Effector CD4-positive, alpha-beta T cell (primary cell): ENCODE data around the gene LRP1B.
"Not testable (repeated sequence)": the region's sequence is repeated elsewhere in the genome, so short reads cannot be mapped to it uniquely, and the experiment has no call there.

Experiments used
- DNase-seq: peaks from one replicate; pipeline ENCODE4 v3.0.0-alpha.2; 2020

Gene LRP1B

GRCh38 chr2:142100139-142100873, 30.5 kb downstream of the LRP1B start:
- no peak for DNase-seq

GRCh38 chr2:142097711-142098110, 33.1 kb downstream of the LRP1B start:
- DNase-seq, result no peak

- DNase-seq, result no peak
Observed at GRCh38 chr2:142095647-142096046, 35.2 kb downstream of the LRP1B start.

- no peak for DNase-seq
Observed at GRCh38 chr2:142094233-142094632, 36.6 kb downstream of the LRP1B start.

- no peak for DNase-seq
Observed at GRCh38 chr2:142088058-142088568, 42.7 kb downstream of the LRP1B start.

GRCh38 chr2:142087585-142087984, 43.2 kb downstream of the LRP1B start:
- DNase-seq, result not testable (repeated sequence)

GRCh38 chr2:142082368-142082767, 48.4 kb downstream of the LRP1B start:
- DNase-seq, result no peak

- DNase-seq, result no peak
Observed at GRCh38 chr2:142076317-142076716, 54.5 kb downstream of the LRP1B start.

GRCh38 chr2:142075826-142076225, 55.0 kb downstream of the LRP1B start:
- DNase-seq, result no peak

- DNase-seq, result no peak
Observed at GRCh38 chr2:142069251-142069888, 61.4 kb downstream of the LRP1B start.

GRCh38 chr2:142065700-142066099, 65.1 kb downstream of the LRP1B start:
- no peak for DNase-seq

GRCh38 chr2:142065156-142065555, 65.7 kb downstream of the LRP1B start:
- no peak for DNase-seq

GRCh38 chr2:142061733-142062132, 69.1 kb downstream of the LRP1B start:
- DNase-seq, result no peak

GRCh38 chr2:142058149-142058548, 72.7 kb downstream of the LRP1B start:
- no peak for DNase-seq

GRCh38 chr2:142056784-142057183, 74.0 kb downstream of the LRP1B start:
- DNase-seq, result no peak

- DNase-seq, result no peak
Observed at GRCh38 chr2:142052220-142052863, 78.5 kb downstream of the LRP1B start.

GRCh38 chr2:142048581-142048980, 82.2 kb downstream of the LRP1B start:
- no peak for DNase-seq

GRCh38 chr2:142045641-142046040, 85.2 kb downstream of the LRP1B start:
- no peak for DNase-seq

- no peak for DNase-seq
Observed at GRCh38 chr2:142044197-142044596, 86.6 kb downstream of the LRP1B start.

GRCh38 chr2:142042536-142043199, 88.1 kb downstream of the LRP1B start:
- no peak for DNase-seq

GRCh38 chr2:142041996-142042395, 88.8 kb downstream of the LRP1B start:
- no peak for DNase-seq

- DNase-seq, result no peak
Observed at GRCh38 chr2:142041105-142041504, 89.7 kb downstream of the LRP1B start.

- no peak for DNase-seq
Observed at GRCh38 chr2:142040556-142040955, 90.3 kb downstream of the LRP1B start.
